Immature natural killer cell (primary cell): ENCODE measurements around the gene FARP1. TPM values are rescaled to one million over a fixed set of nuclear protein-coding genes. Genes with fewer than 3 reads are reported as not detected.

Experiments
- DNase-seq, 3 donors: peaks; one replicate each; pipeline ENCODE4 v3.0.0; 2022; ENCODE audit warnings: mixed read lengths in 1 of 3
- H3K27ac Mint-ChIP-seq, 6 donors: one replicate each; pipeline ENCODE4 v1.8.0; 2020; ENCODE audit warnings: mixed read lengths in 6 of 6, mild to moderate bottlenecking in 5 of 6, inconsistent platforms in 4 of 6, moderate library complexity in 3 of 6
- H3K27me3 Mint-ChIP-seq, 3 donors: one replicate each; pipeline ENCODE4 v1.8.0; 2020 to 2021; ENCODE audit warnings: low read depth in 3 of 3, mild to moderate bottlenecking in 3 of 3, mixed read lengths in 3 of 3, moderate library complexity in 3 of 3, inconsistent platforms in 1 of 3
- H3K36me3 Mint-ChIP-seq, 3 donors: one replicate each; pipeline ENCODE4 v1.8.0; 2020; ENCODE audit warnings: mixed read lengths in 3 of 3, inconsistent platforms in 2 of 3, mild to moderate bottlenecking in 2 of 3
- H3K4me1 Mint-ChIP-seq, 2 donors: one replicate each; pipeline ENCODE4 v1.8.0; 2020; ENCODE audit warnings: inconsistent platforms in 2 of 2, mild to moderate bottlenecking in 2 of 2, mixed read lengths in 2 of 2, moderate library complexity in 1 of 2
- H3K4me3 Mint-ChIP-seq, 5 donors: one replicate each; pipeline ENCODE4 v1.8.0; 2020; ENCODE audit warnings: mild to moderate bottlenecking in 5 of 5, mixed read lengths in 5 of 5, inconsistent platforms in 3 of 5, moderate library complexity in 3 of 5
- H3K9me3 Mint-ChIP-seq, 6 donors: one replicate each; pipeline ENCODE4 v1.8.0; 2020; ENCODE audit warnings: mild to moderate bottlenecking in 6 of 6, mixed read lengths in 6 of 6, inconsistent platforms in 4 of 6, moderate library complexity in 3 of 6
- polyA plus RNA-seq, 3 donors: library from polyadenylated mRNA; unstranded; fragments of 300-500 nt; fragmentation: Illumina TruSeq; gene quantifications; one replicate each; pipeline ENCODE4 v1.2.3, GENCODE V29; 2021

FARP1 gene
- polyA plus RNA-seq, 3 donors from 2014 or later, result 0.09 to 0.72 (median 0.22) TPM

- Mint-ChIP-seq H3K27ac (no peak overlapping the region), H3K4me1 (no peaks in the 10 kb centered on the region), H3K4me3 (no peak overlapping the region), H3K36me3 (no peaks in the 10 kb centered on the region), H3K9me3 (peaks cover 0 to 5% (median 0%) of the 10 kb centered on the region in 6 donors), H3K27me3 (peaks cover 0 to 4% (median 0%) of the 10 kb centered on the region in 3 donors)
- no peak for DNase-seq
These were observed 65.7 kb downstream of the FARP1 start for GRCh38 chr13:98208606-98209005.

- no peak overlapping the region for H3K27ac Mint-ChIP-seq
- no peak overlapping the region for H3K4me3 Mint-ChIP-seq
- no peaks in the 10 kb centered on the region for H3K9me3 Mint-ChIP-seq
- H3K36me3 Mint-ChIP-seq, result no peaks in the 10 kb centered on the region
- peaks cover 0 to 2% (median 0%) of the 10 kb centered on the region in 3 donors for H3K27me3 Mint-ChIP-seq
- no peaks in the 10 kb centered on the region for H3K4me1 Mint-ChIP-seq
- DNase-seq, result no peak
These were observed 69.9 kb downstream of the FARP1 start for GRCh38 chr13:98212763-98213162.

- Mint-ChIP-seq H3K4me1 (no peaks in the 10 kb centered on the region), H3K4me3 (no peak overlapping the region), H3K27ac (no peak overlapping the region), H3K27me3 (peaks cover 0 to 2% (median 0%) of the 10 kb centered on the region in 3 donors), H3K9me3 (no peaks in the 10 kb centered on the region), H3K36me3 (no peaks in the 10 kb centered on the region)
- DNase-seq, result no peak
These were observed 70.5 kb downstream of the FARP1 start for GRCh38 chr13:98213354-98213753.

- Mint-ChIP-seq H3K4me1 (no peaks in the 10 kb centered on the region), H3K27ac (no peak overlapping the region), H3K27me3 (no peaks in the 10 kb centered on the region), H3K36me3 (no peaks in the 10 kb centered on the region), H3K4me3 (no peak overlapping the region), H3K9me3 (no peaks in the 10 kb centered on the region)
- no peak for DNase-seq
These were observed 71.2 kb downstream of the FARP1 start for GRCh38 chr13:98214008-98214643.

GRCh38 chr13:98214707-98215106 is 71.8 kb downstream of the FARP1 start:
- H3K27ac Mint-ChIP-seq, result no peak overlapping the region
- H3K4me3 Mint-ChIP-seq, result no peak overlapping the region
- no peaks in the 10 kb centered on the region for H3K27me3 Mint-ChIP-seq
- H3K36me3 Mint-ChIP-seq, result no peaks in the 10 kb centered on the region
- H3K9me3 Mint-ChIP-seq, result no peaks in the 10 kb centered on the region
- no peaks in the 10 kb centered on the region for H3K4me1 Mint-ChIP-seq
- no peak for DNase-seq

- Mint-ChIP-seq H3K4me1 (no peaks in the 10 kb centered on the region), H3K4me3 (no peak overlapping the region), H3K36me3 (no peaks in the 10 kb centered on the region), H3K27me3 (no peaks in the 10 kb centered on the region), H3K27ac (no peak overlapping the region), H3K9me3 (no peaks in the 10 kb centered on the region)
- no peak for DNase-seq
These were observed 72.6 kb downstream of the FARP1 start for GRCh38 chr13:98215508-98215907.

GRCh38 chr13:98216135-98216565 is 73.3 kb downstream of the FARP1 start:
- Mint-ChIP-seq H3K36me3 (no peaks in the 10 kb centered on the region), H3K4me3 (no peak overlapping the region)

GRCh38 chr13:98216711-98217285 is 73.9 kb downstream of the FARP1 start:
- no peaks in the 10 kb centered on the region for H3K36me3 Mint-ChIP-seq
- no peak overlapping the region for H3K27ac Mint-ChIP-seq
- no peaks in the 10 kb centered on the region for H3K9me3 Mint-ChIP-seq
- H3K4me3 Mint-ChIP-seq, result no peak overlapping the region
- no peak for DNase-seq
- H3K27me3 Mint-ChIP-seq, result peaks cover 0 to under 1% (median 0%) of the 10 kb centered on the region in 3 donors
- H3K4me1 Mint-ChIP-seq, result no peaks in the 10 kb centered on the region

More at GRCh38 chr13:98216135-98216565, 73.3 kb downstream of the FARP1 start:
- no peaks in the 10 kb centered on the region for H3K27me3 Mint-ChIP-seq
- H3K9me3 Mint-ChIP-seq, result no peaks in the 10 kb centered on the region
- no peak for DNase-seq
- H3K4me1 Mint-ChIP-seq, result no peaks in the 10 kb centered on the region
- no peak overlapping the region for H3K27ac Mint-ChIP-seq

- Mint-ChIP-seq H3K4me1 (no peaks in the 10 kb centered on the region), H3K27ac (no peak overlapping the region), H3K36me3 (no peaks in the 10 kb centered on the region), H3K27me3 (peaks cover 0 to 2% (median 0%) of the 10 kb centered on the region in 3 donors), H3K4me3 (no peak overlapping the region), H3K9me3 (no peaks in the 10 kb centered on the region)
- DNase-seq, result no peak
These were observed 74.7 kb downstream of the FARP1 start for GRCh38 chr13:98217597-98217996.

GRCh38 chr13:98219685-98220084 is 76.8 kb downstream of the FARP1 start:
- Mint-ChIP-seq H3K36me3 (no peaks in the 10 kb centered on the region), H3K27me3 (peaks cover 0 to 2% (median 0%) of the 10 kb centered on the region in 3 donors), H3K27ac (no peak overlapping the region), H3K4me1 (no peaks in the 10 kb centered on the region), H3K4me3 (no peak overlapping the region), H3K9me3 (no peaks in the 10 kb centered on the region)
- DNase-seq, result no peak

- DNase-seq, result no peak
- no peak overlapping the region for H3K27ac Mint-ChIP-seq
- peaks cover 0 to 2% (median 0%) of the 10 kb centered on the region in 3 donors for H3K27me3 Mint-ChIP-seq
- no peaks in the 10 kb centered on the region for H3K36me3 Mint-ChIP-seq
- no peaks in the 10 kb centered on the region for H3K4me1 Mint-ChIP-seq
- H3K4me3 Mint-ChIP-seq, result no peak overlapping the region
- peaks cover 0 to 2% (median 0%) of the 10 kb centered on the region in 6 donors for H3K9me3 Mint-ChIP-seq
These were observed 77.4 kb downstream of the FARP1 start for GRCh38 chr13:98220271-98220791.

GRCh38 chr13:98221234-98221633 is 78.3 kb downstream of the FARP1 start:
- H3K27me3 Mint-ChIP-seq, result peaks cover 0 to 2% (median 0%) of the 10 kb centered on the region in 3 donors
- H3K9me3 Mint-ChIP-seq, result peaks cover 0 to 2% (median 0%) of the 10 kb centered on the region in 6 donors
- H3K4me3 Mint-ChIP-seq, result no peak overlapping the region
- no peak overlapping the region for H3K27ac Mint-ChIP-seq
- no peaks in the 10 kb centered on the region for H3K4me1 Mint-ChIP-seq
- no peaks in the 10 kb centered on the region for H3K36me3 Mint-ChIP-seq
- no peak for DNase-seq

- peaks cover 0 to 3% (median 2%) of the 10 kb centered on the region in 3 donors for H3K27me3 Mint-ChIP-seq
- H3K4me3 Mint-ChIP-seq, result no peak overlapping the region
- no peak for DNase-seq
- no peaks in the 10 kb centered on the region for H3K36me3 Mint-ChIP-seq
- no peak overlapping the region for H3K27ac Mint-ChIP-seq
- peaks cover 0 to 2% (median 0%) of the 10 kb centered on the region in 6 donors for H3K9me3 Mint-ChIP-seq
- no peaks in the 10 kb centered on the region for H3K4me1 Mint-ChIP-seq
These were observed 79.2 kb downstream of the FARP1 start for GRCh38 chr13:98222081-98222554.

- H3K27ac Mint-ChIP-seq, result no peak overlapping the region
- H3K27me3 Mint-ChIP-seq, result peaks cover 0 to 3% (median 2%) of the 10 kb centered on the region in 3 donors
- H3K4me3 Mint-ChIP-seq, result no peak overlapping the region
- no peaks in the 10 kb centered on the region for H3K36me3 Mint-ChIP-seq
- no peaks in the 10 kb centered on the region for H3K4me1 Mint-ChIP-seq
- H3K9me3 Mint-ChIP-seq, result peaks cover 0 to 2% (median 0%) of the 10 kb centered on the region in 6 donors
- DNase-seq, result no peak
These were observed 79.9 kb downstream of the FARP1 start for GRCh38 chr13:98222816-98223215.
